Right ventricle myocardium inferior (tissue), 1 donor: ENCODE data around the gene NRARP. TPM values are rescaled to one million over a fixed set of nuclear protein-coding genes. Genes with fewer than 3 reads are reported as not detected.
A peak's percentile ranks its signal among the peaks of the same experiment; 100 is the strongest.

Experiments used
- ATAC-seq: fragments of 200-7000 bp; cut with Tn5 transposase; one replicate; pipeline ENCODE4 v1.9.1; 2020; ENCODE audit warnings: mild to moderate bottlenecking, moderate library complexity
- DNase-seq: peaks from one replicate; pipeline ENCODE4 v3.0.0; 2021; ENCODE audit errors: missing footprints
- intact Hi-C: fragments of 100-400 bp; cut with DNase I; formaldehyde crosslinking; loops from one replicate; pipeline ENCODE4 v1.11.0; 2022
- total RNA-seq: library from RNA; stranded (reverse); fragmentation: NEBNext Ultra II Directional; extraction: Animal tissue kit (Norgen Biotek cat#: 25700); gene quantifications from one replicate; pipeline ENCODE4 v1.2.1, GENCODE V29; 2021
- donor health status: DM: no; HTN: yes; CAD: no; lungs with severe emphysema.

Gene NRARP
- total RNA-seq, 1 donor from 2014 or later = 4.7 TPM

- DNase-seq = no peak
- intact Hi-C loops = no loop called here
- no peak for ATAC-seq
Observed at GRCh38 chr9:137313326-137313936, 11.4 kb upstream of the NRARP start.

- ATAC-seq (no peak), DNase-seq (no peak)
- intact Hi-C loops = no loop called here
Observed at GRCh38 chr9:137312852-137313325, 10.8 kb upstream of the NRARP start.

GRCh38 chr9:137311986-137312851 lies 10.1 kb upstream of the NRARP start:
- intact Hi-C loops = no loop called here
- ATAC-seq (no peak), DNase-seq (no peak)

- no peak for ATAC-seq
- intact Hi-C loops = no loop called here
Observed at GRCh38 chr9:137311171-137311985, 9.3 kb upstream of the NRARP start.

GRCh38 chr9:137310189-137311052 lies 8.3 kb upstream of the NRARP start:
- intact Hi-C loops = no loop called here
- DNase-seq = no peak
- ATAC-seq = no peak

More at GRCh38 chr9:137311171-137311985, 9.3 kb upstream of the NRARP start:
- no peak for DNase-seq

GRCh38 chr9:137309368-137310188 lies 7.5 kb upstream of the NRARP start:
- ATAC-seq (no peak), DNase-seq (no peak)
- intact Hi-C loops = no loop called here

GRCh38 chr9:137308057-137308619 lies 6.1 kb upstream of the NRARP start:
- intact Hi-C loops = no loop called here
- no peak for ATAC-seq
- DNase-seq = no peak

GRCh38 chr9:137307255-137308056 lies 5.4 kb upstream of the NRARP start:
- intact Hi-C loops = no loop called here
- no peak for ATAC-seq
- DNase-seq = no peak

- no peak for ATAC-seq
- intact Hi-C loops = no loop called here
- DNase-seq = no peak
Observed at GRCh38 chr9:137306850-137307254, 4.8 kb upstream of the NRARP start.

- intact Hi-C loops = no loop called here
- no peak for DNase-seq
- no peak for ATAC-seq
Observed at GRCh38 chr9:137306066-137306849, 4.2 kb upstream of the NRARP start.

GRCh38 chr9:137305798-137306065 lies 3.7 kb upstream of the NRARP start:
- ATAC-seq (no peak), DNase-seq (no peak)
- intact Hi-C loops = no loop called here

GRCh38 chr9:137305060-137305797 lies 3.2 kb upstream of the NRARP start:
- ATAC-seq (peak; percentile 13), DNase-seq (no peak)
- intact Hi-C loops = no loop called here

GRCh38 chr9:137304383-137305059 lies 2.5 kb upstream of the NRARP start:
- DNase-seq = no peak
- ATAC-seq = no peak
- intact Hi-C loops = no loop called here

GRCh38 chr9:137303893-137304382 lies 1.9 kb upstream of the NRARP start:
- DNase-seq = no peak
- ATAC-seq = no peak
- intact Hi-C loops = no loop called here
